ENCODE measurements around the gene UBA7.

The UBA7 gene

GRCh38 chr3:49771340-49771938 lies 42.3 kb downstream of the UBA7 start:
- DNase-seq (ENCODE audit: low read depth), result no peak
- TF ChIP-seq CTCF (IDR thresholded peaks at IDR 0.05; ENCODE audit: low read depth, low read length, missing control alignments), result no peak
- in situ Hi-C loops (cut with HindIII; ENCODE audit: low sequenced_read_pairs), result no loop called here
- no peak overlapping the region for H3K4me3 ChIP-seq (ENCODE audit: low read depth, low read length)

GRCh38 chr3:49769926-49770325 lies 43.8 kb downstream of the UBA7 start:
- no peak for TF ChIP-seq CTCF (IDR thresholded peaks at IDR 0.05; ENCODE audit: low read depth, low read length, missing control alignments)
- no peak overlapping the region for H3K4me3 ChIP-seq (ENCODE audit: low read depth, low read length)
- DNase-seq (ENCODE audit: low read depth), result no peak
- in situ Hi-C loops (cut with HindIII; ENCODE audit: low sequenced_read_pairs), result no loop called here

GRCh38 chr3:49769286-49769915 lies 44.4 kb downstream of the UBA7 start:
- in situ Hi-C loops (cut with HindIII; ENCODE audit: low sequenced_read_pairs), result no loop called here
- no peak for TF ChIP-seq CTCF (IDR thresholded peaks at IDR 0.05; ENCODE audit: low read depth, low read length, missing control alignments)
- no peak overlapping the region for H3K4me3 ChIP-seq (ENCODE audit: low read depth, low read length)
- DNase-seq (ENCODE audit: low read depth), result no peak

GRCh38 chr3:49763981-49764380 lies 49.8 kb downstream of the UBA7 start:
- in situ Hi-C loops (cut with HindIII; ENCODE audit: low sequenced_read_pairs), result no loop called here
- TF ChIP-seq CTCF (IDR thresholded peaks at IDR 0.05; ENCODE audit: low read depth, low read length, missing control alignments), result no peak
- no peak for DNase-seq (ENCODE audit: low read depth)
- no peak overlapping the region for H3K4me3 ChIP-seq (ENCODE audit: low read depth, low read length)

GRCh38 chr3:49761661-49762060 lies 52.1 kb downstream of the UBA7 start:
- H3K4me3 ChIP-seq (ENCODE audit: low read depth, low read length), result no peak overlapping the region
- in situ Hi-C loops (cut with HindIII; ENCODE audit: low sequenced_read_pairs), result no loop called here
- no peak for DNase-seq (ENCODE audit: low read depth)
- TF ChIP-seq CTCF (IDR thresholded peaks at IDR 0.05; ENCODE audit: low read depth, low read length, missing control alignments), result no peak

GRCh38 chr3:49759226-49759625 lies 54.5 kb downstream of the UBA7 start:
- no peak for TF ChIP-seq CTCF (IDR thresholded peaks at IDR 0.05; ENCODE audit: low read depth, low read length, missing control alignments)
- no peak for DNase-seq (ENCODE audit: low read depth)
- H3K4me3 ChIP-seq (ENCODE audit: low read depth, low read length), result no peak overlapping the region
- in situ Hi-C loops (cut with HindIII; ENCODE audit: low sequenced_read_pairs), result no loop called here
